ENCODE results near the gene CIB1.

GRCh38 chr15:90200534-90201129 is 33.1 kb downstream of the CIB1 start:
- TF ChIP-seq SIN3A (IDR thresholded peaks at IDR 0.05; ENCODE audit: low read depth, low read length) (no peak), CTCF (IDR thresholded peaks at IDR 0.05 in 2 of 3, conservative IDR thresholded peaks at IDR 0.05 in 1 of 3; ENCODE audit: control insufficient read depth in 2 of 3, extremely low read depth in 1 of 3, insufficient read depth in 1 of 3, low read depth in 3 of 3, low read length in 3 of 3) (no peak), POLR2A (IDR thresholded peaks at IDR 0.05; ENCODE audit: low read depth, low read length) (no peak)
